Stimulated activated CD4-positive, alpha-beta T cell treated with anti-CD3 and anti-CD28 coated beads, Interleukin-12 subunit alpha, Interleukin-12 subunit beta, amount 100 ng/mL, for 24 hours (primary cell): ENCODE results near the gene SLC8A1.

Experiments used
- DNase-seq, 2 experiments: peaks; one replicate each; pipeline ENCODE4 v3.0.0-alpha.2; 2020; ENCODE audit warnings: low read depth in 2 of 2

Gene SLC8A1

DNA sequence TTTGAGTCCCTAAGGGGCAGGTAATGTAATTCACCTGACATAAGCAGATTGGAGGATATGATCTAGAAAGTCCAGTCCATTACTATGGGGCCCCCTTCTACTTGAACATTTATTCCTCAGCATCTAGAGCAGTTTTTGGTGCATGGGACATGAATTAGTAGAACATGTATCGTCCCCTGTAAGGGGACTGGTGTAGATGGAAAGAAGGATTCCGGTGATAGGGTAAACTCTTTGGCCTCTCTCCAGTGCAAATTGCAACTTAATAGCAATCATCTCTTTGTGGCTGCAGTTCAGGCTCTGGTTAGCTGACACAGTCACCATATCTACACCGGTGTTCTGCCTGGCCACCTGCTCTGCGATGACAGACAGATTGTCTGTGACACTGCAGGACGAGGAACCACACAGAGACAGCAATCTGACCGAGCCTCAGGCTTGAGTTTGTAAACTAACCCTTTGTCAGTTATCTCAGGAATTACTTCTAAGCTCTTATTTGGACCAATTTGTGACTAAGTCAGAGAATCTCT lies 6.4 kb upstream of the SLC8A1 start:
- no peak for DNase-seq

DNA sequence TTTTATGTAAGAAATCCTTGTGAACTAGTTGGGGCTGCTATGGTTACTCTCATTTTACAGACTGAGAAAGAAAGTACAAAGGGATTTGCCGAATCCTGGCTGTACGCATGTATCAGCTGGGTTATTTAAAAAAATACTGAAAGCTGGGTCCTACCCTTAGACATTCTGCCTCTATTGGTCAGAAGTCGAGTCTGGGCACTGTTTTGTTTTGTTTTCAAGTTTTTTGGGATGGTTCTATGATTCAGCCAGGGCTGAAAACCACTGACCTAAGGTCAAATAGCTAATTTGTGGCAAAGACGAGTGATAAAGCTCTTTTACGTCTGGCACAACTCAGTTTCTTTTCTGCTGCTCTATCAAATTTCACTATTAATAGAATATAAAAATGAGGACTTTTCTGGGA lies 5.9 kb upstream of the SLC8A1 start:
- DNase-seq, result no peak

DNA sequence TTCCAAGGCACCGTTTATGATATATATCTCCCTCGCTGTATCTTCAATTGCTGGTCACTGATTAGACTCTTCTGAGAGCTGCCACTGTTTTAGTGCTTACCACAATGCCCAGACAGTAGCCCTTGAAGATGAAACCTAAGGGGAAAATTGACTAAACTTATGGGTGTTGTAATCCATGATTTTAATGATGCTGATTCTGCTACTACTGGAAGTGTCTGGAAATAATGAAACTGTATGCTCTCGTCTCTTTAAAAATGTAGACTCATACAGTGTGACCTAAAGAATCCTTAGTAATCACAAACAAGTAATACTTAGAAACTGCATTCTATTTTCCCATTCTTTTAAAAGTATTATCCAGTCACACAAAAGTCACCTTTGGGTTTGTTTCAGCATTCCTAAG lies 5.5 kb upstream of the SLC8A1 start:
- no peak for DNase-seq

DNA sequence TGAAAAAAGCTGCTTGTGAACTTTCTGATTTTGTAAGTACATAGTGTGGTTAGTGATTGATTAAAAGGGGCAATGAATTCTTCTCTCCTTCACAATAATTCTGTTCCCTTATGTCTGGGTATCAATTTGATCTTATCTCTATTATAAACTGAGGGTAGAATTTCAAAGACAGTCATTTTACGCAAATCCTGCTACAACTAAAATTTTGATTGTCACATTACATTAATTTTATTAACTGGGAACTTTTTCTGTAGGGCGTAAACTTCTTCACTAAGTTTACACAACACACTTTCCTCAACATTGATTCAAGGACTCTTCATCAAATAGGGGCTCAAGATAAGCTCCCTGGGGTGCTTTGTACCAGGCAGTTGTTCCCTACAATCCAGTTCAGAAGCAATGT lies 5.0 kb upstream of the SLC8A1 start:
- DNase-seq, result no peak

DNA sequence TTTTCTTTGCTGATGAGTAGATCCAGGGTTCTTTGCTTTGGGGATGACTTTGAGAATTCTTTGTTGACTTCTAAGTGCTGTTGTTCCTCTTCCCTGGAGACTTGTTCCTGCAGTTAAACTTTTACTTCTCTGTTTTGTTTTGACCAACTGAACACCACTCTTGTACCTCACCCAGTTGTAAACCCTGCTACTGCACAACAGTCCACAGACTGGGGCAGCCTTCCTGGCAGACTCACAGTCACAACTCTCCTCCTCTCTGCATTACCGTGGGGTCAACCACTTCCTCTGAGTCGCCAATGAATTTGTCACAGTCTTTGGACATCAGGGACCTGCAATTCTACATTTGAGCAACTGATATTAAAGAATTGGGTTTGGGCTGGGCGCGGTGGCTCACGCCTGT lies 3.8 kb upstream of the SLC8A1 start:
- no peak for DNase-seq

DNA sequence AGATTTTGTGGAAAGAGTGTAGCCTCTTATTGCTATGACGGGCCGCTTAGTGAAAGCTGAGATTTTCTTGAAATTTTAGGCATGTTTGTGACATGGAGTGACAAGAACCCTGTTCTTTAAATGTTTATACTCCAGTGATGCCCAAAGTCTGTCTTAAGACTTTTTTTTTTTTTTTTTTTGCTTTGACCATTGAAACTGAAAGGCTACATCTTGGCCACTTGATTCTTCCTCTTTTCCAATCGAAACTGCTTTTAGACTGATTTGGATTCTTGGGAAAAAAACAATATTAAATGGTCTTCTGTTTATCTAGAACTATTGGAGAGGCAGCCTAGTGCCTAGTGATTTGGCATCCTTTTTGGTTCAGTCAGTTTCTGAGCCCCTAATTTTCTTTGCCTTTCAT lies 2.4 kb upstream of the SLC8A1 start:
- no peak for DNase-seq

DNA sequence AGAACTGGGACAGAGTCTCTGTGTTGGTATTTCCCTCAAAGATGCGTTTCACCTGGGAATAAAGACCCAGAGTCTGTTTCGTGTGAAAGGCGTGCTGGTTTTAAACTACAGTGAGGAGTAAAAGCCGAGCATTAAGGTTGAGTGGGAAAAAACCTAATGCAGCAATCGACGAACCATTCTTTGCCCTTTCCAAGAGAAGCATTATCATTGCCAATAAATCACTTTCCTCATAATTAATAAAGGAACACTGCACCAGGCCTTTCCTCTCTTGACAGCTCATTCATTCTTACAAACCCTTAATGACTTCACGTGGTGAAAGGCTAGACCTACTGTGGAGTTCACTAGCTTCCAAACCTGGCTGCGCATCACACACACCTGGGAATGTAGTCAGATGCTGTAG lies 896 bp upstream of the SLC8A1 start:
- no peak for DNase-seq

DNA sequence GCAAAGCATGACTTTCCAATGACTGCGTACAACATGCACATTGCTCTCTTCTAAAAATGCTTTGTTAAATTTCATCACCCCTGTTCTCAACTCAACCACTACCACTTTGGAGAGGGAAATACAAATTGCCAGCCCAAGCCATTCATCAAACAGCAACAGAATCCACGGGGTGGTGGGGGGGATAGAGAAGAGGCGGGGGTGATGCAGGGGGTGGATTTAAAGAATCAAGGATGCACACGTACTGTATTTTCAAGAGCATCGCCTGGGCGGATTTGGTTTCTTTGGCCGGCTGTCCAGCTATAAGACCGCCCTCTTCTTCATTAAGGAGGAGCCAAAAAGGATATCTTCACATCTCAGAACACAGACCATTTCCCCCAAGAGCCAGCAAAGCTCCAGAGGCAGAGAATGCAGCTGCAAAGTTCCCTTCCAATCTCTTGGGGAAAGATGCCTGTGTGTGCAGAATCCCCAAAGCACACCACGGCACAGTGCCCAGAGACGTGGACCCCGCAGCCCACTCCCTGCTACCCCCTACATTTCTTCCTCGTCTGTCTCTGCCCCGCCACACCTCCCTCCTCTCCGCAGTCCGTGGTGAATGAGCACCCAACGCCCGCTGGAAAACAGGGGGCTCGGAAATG lies 977 bp downstream of the SLC8A1 start:
- DNase-seq, result no peak

DNA sequence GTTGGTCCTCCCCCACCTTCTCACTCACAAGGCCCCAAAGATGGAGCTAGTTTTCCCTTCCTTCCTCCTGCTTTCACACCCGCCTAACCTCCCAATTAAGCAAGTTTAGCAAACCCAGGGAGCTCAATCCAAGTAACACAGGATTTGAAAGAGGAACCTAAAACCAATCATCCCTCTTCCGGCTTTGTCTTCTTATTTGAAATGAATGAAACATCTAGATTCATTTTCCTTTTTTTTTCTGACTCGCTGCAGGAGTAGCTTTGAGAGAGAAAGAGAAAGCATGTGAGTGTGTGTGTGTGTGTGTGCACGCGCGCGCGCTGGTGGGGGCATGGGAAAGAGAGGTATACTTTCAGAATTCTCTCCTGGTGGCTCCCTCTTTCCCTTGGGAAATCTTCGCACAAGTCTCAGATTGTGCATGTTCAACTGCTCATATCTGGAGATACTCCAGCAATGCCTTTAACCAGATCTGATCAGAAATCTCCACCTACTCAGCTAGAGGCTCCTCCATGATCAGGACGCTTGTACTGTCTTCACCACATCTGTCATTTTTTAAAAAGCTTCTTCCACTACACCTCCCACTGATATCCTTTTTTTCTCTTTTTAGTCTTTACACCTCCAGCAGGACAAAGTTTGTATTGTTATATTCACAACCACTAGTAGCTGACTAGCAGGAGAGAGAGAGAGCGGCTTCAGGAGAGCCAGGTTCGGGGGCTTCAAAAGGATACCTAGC lies 1.7 kb downstream of the SLC8A1 start:
- no peak for DNase-seq

DNA sequence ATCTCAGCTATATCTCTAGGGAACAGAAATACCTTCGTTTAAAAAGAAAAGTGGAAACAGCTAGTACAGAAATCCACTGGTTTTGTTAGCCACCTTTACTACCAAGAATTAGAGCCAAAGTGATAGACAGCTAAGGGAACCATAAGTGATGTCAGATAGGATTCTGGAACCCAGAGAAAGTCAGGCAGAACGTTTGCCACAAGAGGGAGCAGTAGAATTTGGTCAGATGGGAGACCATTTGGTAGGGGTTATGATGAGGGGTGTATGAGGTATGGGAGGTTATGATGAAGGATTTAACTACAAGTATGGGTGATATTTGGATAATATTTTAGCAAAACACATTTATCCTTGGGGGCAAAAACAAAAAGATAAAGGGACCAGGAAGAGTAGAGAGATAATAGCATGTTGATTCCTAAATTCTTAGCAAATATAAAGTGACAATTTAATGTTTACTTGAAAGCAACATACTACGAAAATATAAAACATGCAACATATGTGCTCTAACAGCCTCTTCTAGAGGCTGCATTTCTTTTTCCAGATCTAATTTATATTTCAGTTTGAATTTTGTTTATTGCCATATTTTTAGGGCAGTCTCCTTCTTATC lies 3.3 kb downstream of the SLC8A1 start:
- DNase-seq, result no peak

DNA sequence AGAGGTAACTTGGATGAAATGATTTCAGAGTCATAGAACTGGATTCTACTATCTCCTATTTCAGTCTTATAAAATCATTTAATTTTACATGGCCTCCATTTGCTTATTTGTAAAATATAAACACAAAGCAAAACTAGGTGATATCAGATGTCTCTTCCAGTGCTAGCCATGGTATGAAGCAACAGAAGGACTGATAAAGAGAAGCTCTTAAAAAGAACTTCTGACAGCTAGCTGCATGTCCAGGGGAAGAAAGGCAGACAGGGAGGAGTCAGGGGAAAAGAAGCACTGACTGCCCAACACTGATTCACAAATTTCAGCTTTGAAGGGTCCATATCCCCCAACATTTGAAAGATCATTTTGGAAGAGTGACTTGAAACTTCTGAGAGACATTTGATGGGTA lies 6.4 kb downstream of the SLC8A1 start:
- no peak for DNase-seq

DNA sequence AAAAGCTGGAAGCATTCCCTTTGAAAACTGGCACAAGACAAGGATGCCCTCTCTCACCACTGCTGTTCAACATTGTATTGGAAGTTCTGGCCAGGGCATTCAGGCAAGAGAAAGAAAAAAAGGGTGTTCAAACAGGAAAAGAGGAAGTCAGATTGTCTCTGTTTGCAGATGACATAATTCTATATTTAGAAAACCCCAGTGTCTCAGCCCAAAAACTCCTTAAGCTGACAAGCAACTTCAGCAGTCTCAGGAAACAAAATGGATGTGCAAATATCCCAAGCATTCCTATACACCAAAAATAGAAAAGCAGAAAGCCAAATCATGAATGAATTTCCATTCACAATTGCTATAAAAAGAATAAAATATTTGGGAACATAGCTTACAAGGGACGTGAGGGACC lies 11.1 kb downstream of the SLC8A1 start:
- no peak for DNase-seq

DNA sequence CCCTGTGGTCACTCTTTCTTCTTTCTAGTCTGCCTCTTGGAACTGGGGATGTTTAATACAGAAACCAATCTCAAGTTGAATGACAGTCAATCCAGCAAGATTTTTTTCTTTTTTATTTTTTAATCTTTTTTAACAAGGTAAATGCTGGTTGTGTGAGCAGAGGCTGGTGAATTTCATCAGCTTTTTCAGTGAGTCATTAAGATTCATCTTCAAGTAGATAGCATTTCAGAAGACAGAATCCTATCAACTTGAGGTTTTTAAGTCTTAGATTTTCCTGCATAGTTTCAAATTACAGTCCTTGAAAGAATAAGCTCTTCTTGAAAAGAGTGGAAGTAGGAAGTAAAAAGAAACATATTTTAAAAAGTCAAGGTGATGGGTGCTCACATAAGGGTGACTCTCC lies 12.4 kb downstream of the SLC8A1 start:
- no peak for DNase-seq

DNA sequence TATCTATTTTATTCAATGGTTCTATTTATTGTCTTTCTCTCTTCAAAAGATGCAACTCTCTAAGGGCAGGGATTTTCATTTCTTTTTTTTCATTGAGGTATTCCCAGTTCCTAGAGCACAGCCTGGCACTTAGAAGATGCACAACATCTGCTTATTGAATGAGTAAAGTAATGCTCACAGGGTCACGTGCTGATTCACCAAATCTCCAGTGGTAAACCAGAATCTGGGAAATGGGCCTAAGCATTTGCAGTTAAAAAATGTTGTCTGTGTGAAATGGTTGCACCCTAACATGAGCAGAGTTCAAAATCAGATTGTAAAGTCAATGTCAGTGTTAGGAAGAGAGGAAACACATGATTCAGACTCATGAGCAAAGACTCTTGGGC lies 15.8 kb downstream of the SLC8A1 start:
- DNase-seq, result no peak

DNA sequence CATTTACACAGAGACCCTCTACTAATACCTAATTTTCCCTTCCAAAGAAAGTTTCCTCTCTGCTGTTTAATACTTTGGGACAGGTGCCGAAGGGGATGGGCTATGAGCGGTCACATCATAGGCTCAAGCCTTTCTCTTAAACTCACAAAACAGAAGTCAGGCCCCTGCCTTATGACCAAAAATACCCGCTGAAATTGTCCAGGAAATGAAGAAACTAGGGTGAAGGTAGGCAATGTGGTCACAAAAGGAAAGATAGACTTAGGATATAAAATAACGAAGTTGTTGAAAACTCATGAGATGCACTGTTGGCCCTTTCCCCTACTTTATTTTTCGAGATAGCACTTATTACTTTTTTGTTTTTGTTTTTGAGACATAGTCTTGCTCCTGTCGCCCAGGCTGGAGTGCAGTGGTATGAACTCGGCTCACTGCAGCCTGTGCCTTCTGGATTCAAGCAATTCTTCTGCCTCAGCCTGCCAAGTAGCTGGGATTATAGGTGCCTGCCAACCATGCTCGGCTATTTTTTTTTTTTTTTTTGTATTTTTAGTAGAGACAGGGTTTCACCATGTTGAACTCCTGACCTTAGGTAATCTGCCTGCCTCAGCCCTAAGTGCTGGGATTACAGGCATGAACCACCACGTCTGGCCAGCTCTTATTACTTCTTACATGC lies 16.3 kb downstream of the SLC8A1 start:
- no peak for DNase-seq

DNA sequence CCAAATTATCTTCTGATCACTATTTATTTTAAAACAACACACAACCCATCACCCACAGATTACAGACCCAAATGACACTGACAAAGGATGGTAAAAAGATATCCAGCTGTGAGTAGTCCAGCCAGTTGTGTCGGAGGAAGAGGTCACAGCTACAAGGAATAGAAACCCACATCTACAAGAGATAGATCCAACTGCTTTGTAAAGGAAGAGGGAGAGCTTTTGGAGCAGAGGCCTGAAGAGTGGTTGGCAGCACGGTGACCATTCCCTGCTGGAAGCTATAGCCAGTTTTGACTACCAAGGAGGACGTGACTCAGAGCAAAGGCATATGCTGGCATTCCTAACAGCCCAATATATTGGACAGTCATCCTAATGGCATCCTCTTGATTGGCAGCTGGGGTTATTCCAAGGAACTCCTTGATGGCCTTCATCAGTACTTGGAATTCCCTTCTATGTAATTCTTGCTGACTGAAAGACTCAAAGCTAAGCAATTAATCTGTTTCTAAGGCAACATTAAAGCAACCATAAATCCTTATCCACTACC lies 17.1 kb downstream of the SLC8A1 start:
- no peak for DNase-seq

DNA sequence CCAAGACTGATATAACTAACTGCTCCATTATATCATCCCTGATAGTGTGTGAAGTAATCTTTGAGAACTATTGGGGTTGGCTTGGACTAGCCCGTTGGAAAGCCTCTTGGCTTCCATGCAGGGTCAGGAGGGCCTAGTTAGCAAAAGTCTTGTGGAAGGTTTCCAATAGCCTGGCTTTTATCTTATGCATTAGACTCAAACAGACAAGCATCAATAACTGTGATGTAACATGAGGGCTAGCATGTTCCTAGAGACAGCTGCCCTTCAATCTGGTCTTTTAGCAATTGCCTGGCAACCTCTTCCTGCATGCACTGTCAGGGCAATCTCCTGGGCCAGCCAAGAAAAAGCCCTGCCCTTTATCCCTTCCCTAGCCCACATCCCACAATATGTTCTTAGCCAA lies 18.2 kb downstream of the SLC8A1 start:
- DNase-seq, result no peak

DNA sequence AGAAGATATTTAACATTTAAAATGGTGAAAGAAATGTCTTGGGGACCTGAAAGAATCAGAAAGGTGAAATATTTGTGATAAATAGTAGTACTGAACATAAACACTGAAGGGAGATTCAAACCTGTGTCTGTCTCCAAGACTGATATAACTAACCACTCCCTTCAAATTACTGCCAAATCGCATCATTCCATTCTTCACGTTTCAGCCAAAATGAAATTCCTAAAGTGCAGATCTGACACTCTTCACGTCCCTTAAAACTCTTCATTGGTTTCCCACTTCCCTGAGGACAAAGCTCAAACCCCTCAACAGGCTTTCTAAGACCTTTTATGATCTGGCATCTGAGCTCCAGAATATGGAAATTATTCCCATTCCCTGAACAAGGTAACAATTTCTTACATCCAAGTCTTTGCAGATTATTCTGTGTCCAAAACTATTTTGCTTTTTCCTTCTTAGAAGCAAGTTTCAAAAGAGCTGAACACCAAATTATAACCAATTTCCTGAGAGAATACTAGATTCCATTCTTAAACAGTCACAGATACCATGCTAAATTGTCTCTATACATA lies 18.9 kb downstream of the SLC8A1 start:
- no peak for DNase-seq

DNA sequence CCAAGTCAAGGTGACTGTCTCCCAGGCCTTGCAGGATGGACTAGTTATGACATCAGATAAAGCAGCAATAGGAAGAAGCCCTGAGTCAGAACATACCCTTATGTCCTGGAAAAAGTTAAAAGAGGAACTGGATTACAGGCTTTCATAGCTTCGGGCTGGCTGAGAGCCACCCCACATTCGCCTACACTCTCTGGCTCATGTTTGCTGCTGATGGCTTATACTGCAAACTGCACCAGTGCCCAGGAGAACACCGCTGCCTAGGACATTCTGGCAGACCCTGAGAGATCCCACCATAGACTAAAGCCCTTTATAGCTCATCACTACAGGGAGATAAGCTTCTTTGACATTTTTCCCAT lies 20.3 kb downstream of the SLC8A1 start:
- no peak for DNase-seq

DNA sequence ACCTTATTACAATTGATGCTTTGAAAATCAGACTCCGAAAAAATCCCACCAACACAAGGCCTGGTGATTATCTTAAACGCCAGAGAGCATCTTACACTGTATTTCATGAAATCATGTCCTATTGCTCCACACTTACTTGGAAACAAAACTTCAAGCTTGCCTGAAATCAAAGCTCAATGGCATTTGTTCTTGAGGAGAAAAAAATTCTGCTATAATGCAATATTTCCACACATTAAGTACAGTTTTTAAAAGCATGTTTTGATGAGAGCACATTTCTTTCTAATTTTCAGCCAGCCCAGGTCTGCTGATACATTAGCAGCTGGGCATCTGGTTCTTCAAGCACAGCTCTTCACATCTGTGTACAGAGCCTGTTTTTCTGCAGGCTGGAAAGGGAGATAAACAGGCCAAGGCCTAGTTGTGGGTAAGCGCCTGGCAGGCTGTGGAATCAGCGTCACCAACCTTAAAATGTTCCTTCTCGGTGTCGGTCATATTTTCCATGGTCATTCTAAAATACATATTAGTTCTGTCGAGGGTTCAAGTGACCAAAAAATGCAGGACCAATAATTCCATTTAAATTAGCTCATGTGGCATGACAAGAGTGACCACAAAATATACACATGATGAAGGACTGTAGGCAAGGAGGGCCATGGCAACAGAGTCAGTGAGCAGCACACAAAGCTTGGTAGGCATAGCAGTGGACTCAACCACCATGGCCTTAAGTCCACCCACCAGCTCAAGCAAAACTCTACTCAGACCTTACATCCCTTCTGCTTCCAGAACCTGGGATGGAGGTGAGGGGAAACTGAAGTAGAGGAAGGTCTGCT lies 20.9 kb downstream of the SLC8A1 start:
- DNase-seq, result no peak

DNA sequence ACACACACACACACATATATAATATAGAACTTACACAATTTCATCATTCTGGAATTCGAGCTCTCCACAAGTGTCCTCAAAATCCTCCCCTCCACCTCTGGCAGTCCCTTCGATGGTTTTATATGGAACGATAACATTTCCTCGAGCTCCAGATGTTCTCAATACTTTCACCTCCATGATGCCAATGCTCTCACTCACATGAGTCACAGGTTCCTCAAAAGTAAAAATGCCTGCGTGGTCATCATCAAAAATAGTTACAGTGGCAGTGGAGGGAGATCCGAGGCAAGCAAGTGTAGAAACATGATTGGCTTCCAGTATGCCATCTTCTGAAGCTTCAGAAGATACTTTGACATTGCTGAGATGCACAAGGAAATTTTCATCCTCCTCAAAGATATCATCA lies 23.5 kb downstream of the SLC8A1 start:
- DNase-seq, result no peak
